ENCODE results near the gene STRA6.

Gene STRA6

GRCh38 chr15:74199297-74199652 is 3.3 kb downstream of the STRA6 start:
- TF ChIP-seq, protein P1, sequence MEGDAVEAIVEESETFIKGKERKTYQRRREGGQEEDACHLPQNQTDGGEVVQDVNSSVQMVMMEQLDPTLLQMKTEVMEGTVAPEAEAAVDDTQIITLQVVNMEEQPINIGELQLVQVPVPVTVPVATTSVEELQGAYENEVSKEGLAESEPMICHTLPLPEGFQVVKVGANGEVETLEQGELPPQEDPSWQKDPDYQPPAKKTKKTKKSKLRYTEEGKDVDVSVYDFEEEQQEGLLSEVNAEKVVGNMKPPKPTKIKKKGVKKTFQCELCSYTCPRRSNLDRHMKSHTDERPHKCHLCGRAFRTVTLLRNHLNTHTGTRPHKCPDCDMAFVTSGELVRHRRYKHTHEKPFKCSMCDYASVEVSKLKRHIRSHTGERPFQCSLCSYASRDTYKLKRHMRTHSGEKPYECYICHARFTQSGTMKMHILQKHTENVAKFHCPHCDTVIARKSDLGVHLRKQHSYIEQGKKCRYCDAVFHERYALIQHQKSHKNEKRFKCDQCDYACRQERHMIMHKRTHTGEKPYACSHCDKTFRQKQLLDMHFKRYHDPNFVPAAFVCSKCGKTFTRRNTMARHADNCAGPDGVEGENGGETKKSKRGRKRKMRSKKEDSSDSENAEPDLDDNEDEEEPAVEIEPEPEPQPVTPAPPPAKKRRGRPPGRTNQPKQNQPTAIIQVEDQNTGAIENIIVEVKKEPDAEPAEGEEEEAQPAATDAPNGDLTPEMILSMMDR (IDR thresholded peaks at IDR 0.05; ENCODE audit: insufficient read depth, low read length, missing control alignments) = no peak
- POLR2A ChIA-PET = no interaction called here
- H3K4me3 ChIP-seq (ENCODE audit: low read depth, low read length) = no peak overlapping the region
- CTCF ChIA-PET = no interaction called here
- DNase-seq (ENCODE audit: low read depth, low spot score) = no peak

GRCh38 chr15:74197176-74197965 is 5.2 kb downstream of the STRA6 start:
- DNase-seq (ENCODE audit: low read depth, low spot score) = no peak
- POLR2A ChIA-PET = interaction anchor here (0.5 to 3.0 kb wide), 3 partner anchors 10 to 58 kb away, joined by 3 to 20 read pairs (median 6); no protein-coding TSS in a partner anchor
- H3K4me3 ChIP-seq (ENCODE audit: low read depth, low read length) = no peak overlapping the region
- CTCF ChIA-PET = interaction anchor here (0.7 to 1.7 kb wide), 2 partner anchors 111 to 232 kb away, joined by 3 to 5 read pairs; no protein-coding TSS in a partner anchor
- TF ChIP-seq, protein P1 (IDR thresholded peaks at IDR 0.05; ENCODE audit: insufficient read depth, low read length, missing control alignments) = no peak

DNA sequence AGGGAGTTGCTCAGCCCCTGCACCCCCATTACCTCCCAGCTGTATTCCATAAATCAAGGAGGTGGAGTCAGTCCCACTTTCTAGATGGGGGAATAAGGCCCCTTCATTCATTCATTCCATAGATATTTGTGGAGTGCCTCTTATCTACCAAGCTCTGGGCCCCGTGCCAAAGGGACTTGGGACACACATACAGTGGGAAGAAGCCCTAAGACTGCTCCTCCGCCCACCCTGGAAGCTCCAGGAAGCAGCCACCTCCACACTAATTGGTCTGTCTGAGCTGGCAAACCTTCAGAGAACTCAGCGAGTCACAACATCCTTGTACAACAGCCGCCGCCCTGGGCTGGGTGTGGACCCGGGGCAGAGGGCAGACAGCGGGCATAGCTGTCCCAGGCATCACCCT is 6.4 kb downstream of the STRA6 start:
- DNase-seq (ENCODE audit: low read depth, low spot score) = peak; percentile 87
- no peak overlapping the region for H3K4me3 ChIP-seq (ENCODE audit: low read depth, low read length)
- ChIA-PET POLR2A (interaction anchor here (0.6 to 3.0 kb wide), 7 partner anchors 9 to 698 kb away, joined by 3 to 20 read pairs (median 5); no protein-coding TSS in a partner anchor), CTCF (interaction anchor here (0.8 to 1.7 kb wide), 5 partner anchors 11 to 126 kb away, joined by 3 to 5 read pairs (median 3); no protein-coding TSS in a partner anchor)
- TF ChIP-seq, protein P1 (IDR thresholded peaks at IDR 0.05; ENCODE audit: insufficient read depth, low read length, missing control alignments) = no peak

DNA sequence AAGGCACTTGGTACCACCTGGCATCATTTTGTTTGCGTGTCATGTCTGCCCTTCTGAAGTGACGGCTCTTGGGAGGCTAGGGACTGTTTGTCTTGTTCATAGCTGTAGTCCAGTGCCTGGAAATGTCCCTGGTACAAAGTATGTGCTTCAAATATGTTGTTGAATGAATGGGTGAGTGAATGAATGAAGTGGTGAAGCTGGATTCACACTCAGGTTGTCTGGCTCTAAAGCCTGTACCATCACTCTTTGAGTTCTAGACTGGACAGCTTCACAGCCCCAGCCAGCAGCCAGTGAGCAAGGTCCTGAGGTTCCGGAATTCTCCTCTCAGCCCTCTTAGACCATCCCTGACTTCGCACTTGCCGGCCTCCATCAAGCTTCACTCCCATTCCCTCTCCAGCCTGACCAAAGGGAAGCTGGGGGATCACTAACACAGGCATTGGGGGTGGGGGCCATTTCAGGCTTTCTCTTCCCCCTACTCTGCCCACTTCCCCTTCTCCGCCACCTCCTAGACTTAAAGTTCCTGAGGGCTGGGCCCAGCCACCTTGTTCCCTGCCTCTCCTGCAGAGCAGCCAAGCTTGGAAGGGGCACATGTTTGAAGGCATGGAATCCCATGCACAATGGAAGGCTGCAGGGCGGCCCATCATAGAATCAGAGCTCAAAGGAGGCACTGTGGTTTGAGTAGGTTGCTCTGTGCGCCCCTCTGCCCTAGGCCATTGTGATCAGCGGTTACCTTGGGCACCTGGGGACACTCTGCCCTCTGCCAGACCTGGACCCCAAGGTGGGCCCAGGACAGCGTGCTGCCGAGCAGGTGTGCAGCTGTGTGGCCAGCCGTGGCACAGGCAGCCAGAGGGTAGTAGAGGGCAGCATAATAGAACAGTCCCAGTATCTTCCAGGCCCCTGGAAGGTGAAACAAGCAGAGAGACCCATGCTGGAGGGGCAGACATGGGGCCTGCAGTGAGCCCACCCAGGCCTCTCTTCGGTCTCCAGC is 7.7 kb downstream of the STRA6 start:
- CTCF ChIA-PET = interaction anchor here (0.9 to 1.7 kb wide), 8 partner anchors 9 to 128 kb away, joined by 3 to 5 read pairs (median 3); no protein-coding TSS in a partner anchor
- DNase-seq (ENCODE audit: low read depth, low spot score) = no peak
- POLR2A ChIA-PET = interaction anchor here (3.0 kb wide), 1 partner anchor 15 kb away, joined by 20 read pairs; no protein-coding TSS in a partner anchor
- H3K4me3 ChIP-seq (ENCODE audit: low read depth, low read length) = no peak overlapping the region
- TF ChIP-seq, protein P1 (IDR thresholded peaks at IDR 0.05; ENCODE audit: insufficient read depth, low read length, missing control alignments) = no peak

DNA sequence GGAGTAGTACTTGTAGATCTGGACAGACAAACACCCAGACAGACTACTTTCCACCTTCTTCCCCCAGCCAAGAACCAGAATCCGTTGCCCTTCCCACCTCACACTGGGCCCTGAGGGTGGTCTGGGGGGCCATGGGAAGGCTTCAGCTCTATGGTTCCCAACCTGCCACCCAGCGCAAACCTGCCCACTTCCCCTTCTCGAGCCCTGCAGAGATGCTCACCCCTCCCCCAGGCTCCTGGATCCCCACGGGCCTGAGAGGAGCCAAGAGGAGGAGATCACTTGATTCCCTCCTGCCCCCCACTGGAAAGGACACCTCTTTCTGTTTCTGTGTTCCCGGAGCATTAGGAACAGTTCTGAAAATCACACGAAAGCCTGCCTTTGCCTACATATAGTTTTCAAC is 8.7 kb downstream of the STRA6 start:
- ChIA-PET POLR2A (interaction anchor here (0.7 kb wide), 1 partner anchor 14 kb away, joined by 4 read pairs; no protein-coding TSS in a partner anchor), CTCF (interaction anchor here (1.0 to 1.3 kb wide), 5 partner anchors 8 to 127 kb away, joined by 3 to 5 read pairs (median 3); no protein-coding TSS in a partner anchor)
- no peak for DNase-seq (ENCODE audit: low read depth, low spot score)
- TF ChIP-seq, protein P1 (IDR thresholded peaks at IDR 0.05; ENCODE audit: insufficient read depth, low read length, missing control alignments) = no peak
- no peak overlapping the region for H3K4me3 ChIP-seq (ENCODE audit: low read depth, low read length)

Data from AG04449 (cell line).